Occipital lobe (tissue), 2 donors: ENCODE results near the gene AP5Z1. TPM values are rescaled to one million over a fixed set of nuclear protein-coding genes. Genes with fewer than 3 reads are reported as not detected.
"Not testable (repeated sequence)": the region's sequence is repeated elsewhere in the genome, so short reads cannot be mapped to it uniquely, and the experiment has no call there.

Experiments
- DNase-seq: peaks from one replicate; lab custom pipeline; 2025; lab: John Stamatoyannopoulos, UW
- total RNA-seq: library from RNA; depleted of rRNA; stranded (reverse); fragments of >200 nt; gene quantifications from one replicate; pipeline ENCODE4 v1.2.3, GENCODE V29; 2014

The AP5Z1 gene
- total RNA-seq, 1 donor from 2014 or later: 14.7 TPM

DNA sequence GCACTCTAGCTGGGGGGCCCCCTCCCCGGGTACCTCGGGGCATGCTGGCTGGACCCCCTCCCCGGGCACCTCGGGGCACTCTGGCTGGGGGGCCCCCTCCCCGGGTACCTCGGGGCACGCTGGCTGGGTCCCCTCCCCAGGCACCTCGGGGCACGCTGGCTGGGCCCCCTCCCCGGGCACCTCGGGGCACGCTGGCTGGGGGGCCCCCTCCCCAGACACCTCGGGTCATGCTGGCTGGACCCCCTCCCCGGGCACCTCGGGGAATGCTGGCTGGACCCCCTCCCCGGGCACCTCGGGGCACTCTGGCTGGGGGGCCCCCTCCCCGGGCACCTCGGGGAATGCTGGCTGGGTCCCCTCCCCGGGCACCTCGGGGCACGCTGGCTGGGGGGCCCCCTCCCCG, 27.2 kb downstream of the AP5Z1 start:
- not testable (repeated sequence) for DNase-seq

DNA sequence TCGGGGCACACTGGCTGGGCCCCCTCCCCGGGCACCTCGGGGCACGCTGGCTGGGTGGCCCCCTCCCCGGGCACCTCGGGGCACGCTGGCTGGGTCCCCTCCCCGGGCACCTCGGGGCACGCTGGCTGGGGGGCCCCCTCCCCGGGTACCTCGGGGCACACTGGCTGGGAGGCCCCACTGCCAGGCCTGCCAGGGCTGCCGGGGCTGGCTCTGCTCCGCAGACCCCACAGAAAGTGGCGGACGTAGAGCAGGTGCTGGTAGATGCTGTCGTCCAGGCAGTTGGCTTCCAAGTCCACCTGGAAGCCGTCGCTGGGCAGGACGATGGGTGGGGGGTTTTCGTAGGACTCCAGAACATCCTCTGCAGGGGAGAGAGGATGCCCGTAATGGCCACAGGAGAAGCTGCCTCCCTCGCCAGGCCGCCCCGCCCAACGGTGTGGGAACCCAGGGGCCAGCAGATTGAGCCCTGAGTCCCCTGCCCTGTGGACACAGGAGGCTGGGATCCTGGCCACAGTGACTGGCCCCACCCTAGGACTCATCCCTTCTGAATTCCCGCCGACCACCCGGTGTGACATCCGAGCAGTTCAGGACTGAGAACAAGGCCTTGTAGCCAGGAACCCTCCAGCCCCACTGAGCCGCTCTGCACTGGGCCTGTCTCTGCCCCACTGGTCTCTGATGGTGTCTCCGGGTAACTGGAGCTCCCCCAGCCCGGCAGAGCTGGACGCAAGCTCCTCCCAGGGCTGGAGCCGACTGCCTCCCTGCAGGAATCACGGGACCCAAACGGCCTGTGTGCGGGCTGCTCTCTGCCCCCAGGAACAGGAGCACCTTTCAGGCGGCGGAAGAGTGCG, 28.2 kb downstream of the AP5Z1 start:
- DNase-seq: no peak

DNA sequence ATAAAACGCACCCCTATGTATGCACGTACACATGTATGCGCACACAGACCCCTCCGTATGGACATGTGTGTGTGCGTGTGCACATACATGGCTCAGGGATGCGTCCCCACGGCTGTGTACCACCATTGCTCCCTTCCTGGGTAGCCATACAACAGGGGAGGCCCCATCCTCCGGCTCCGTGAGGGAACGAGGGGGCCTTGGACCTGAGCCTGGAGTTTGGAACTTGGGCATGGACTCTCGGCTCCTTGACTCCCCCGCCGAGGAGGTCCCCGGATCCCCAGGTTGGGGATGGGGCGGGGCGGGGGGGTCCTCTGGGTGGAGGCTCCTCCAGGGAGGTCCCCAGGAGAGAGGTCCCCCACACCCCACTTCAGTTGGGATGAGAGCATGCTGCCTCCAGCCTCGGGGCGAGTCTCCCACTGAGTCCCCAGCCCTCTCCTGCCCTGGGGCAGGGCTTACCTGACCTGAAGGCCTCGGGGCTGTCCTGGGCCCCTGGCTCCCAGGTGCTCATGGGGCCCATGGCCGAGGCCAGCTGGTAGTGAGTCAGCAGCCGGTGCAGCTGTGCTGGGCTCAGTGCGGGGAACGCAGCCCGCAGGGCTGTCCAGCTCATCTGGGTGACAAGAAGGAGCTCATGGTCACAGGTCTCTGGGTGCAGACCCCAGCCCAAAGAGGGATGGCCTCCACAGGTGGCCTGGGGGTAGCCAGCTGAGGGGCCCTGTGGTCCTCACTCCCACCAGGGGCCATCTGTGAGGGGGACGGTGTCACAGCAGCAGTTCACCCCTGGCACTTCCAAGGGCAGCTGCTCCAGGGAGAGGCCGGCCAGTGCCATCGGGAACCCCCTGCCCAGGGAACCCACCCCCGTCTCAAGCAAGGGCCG, 29.9 kb downstream of the AP5Z1 start:
- no peak for DNase-seq

DNA sequence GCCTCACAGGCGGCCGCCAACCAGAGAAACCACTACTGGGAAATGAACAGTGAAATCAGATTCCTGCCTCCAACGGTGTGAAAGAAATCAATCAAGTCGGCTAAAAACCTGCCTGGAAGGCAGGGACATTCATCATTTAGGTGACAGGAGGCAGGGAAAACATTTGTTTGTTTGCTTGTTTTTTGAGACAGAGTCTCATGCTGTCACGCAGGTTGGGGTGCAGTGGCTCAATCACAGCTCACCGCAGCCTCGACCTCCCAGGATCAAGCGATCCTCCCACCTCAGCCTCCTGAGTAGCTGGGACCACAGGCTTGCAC, 30.5 kb downstream of the AP5Z1 start:
- DNase-seq: no peak

DNA sequence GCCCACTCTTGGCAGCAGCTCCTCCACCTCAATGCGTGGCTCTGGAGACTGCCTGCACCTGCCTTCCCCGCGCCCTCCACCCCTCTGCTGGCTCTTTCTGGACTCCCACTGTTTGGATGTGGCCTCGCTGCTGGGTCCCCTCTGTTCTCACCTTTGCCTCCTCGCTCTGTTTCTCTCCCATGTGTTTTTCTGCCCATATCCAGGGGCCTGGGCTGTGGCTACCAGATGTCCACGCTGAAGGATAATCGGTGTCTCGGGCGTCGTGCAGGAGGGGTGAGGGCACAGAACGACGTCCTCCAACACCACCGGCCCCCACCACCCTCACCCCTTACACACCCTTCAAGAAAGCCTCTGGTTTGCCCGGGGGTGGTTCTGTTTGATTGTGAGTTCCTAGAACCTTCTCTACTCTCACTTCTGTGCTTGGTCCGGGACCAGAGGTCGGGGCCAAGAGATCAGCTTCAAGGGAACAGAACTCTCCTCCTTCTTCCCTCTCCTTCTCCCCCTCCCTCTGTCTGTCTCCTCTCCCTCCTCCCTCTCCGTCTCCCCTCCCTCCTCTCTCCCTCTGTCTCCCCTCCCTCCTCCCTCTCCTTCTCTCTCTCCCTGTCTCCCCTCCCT, 31.7 kb downstream of the AP5Z1 start:
- DNase-seq: no peak

DNA sequence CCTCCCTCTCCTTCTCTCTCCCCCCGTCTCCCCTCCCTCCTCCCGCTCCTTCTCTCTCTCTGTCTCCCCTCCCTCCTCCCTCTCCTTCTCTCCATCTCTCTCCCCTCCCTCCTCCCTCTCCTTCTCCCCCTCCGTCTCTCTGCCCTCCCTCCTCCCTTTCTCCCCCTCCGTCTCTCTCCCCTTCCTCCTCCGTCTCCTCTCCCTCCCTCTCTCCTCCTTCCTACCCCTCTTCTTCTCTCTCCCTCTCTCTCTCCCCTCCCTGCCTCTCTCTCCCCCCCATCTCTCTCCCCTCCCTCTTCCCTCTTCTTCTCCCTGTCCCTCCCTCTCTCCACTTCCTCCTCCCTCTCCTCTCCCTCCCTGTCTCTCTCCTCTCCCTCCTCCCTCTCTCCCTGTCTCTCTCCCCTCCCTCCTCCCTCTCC, 32.2 kb downstream of the AP5Z1 start:
- DNase-seq: no peak

DNA sequence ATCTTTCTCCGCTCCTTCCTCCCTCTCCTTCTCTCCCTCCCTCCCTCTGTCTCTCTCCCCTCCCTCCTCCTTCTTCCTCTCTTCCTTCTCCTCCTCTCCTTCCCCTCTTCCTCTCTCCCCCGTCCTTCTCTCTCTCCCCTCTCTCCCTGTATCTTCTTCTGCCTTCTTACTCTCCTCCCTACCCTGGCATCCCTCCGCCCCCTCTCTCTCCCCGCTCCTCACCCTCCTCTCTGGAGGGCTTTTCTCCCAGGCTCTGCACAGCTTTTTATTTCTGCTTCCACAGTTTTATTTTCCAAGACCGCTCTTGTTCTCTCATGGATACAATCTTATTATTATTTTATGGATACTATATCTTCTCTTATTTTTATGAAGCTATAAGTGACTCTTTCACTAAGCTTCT, 32.6 kb downstream of the AP5Z1 start:
- no peak for DNase-seq

DNA sequence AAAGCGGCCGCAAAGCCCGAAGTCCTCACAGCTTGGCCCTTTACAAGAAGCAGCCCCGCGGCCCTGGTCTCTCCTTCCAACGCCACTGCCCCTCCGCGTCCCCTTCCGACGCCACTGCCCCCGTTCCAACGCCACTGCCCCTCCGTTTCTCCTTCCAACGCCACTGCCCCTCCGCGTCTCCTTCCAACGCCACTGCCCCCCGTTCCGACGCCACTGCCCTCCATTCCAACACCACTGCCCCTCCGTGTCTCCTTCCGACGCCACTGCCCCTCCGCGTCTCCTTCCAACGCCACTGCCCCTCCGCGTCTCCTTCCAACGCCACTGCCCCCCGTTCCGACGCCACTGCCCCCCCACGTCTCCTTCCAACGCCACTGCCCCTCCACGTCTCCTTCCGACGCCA, 33.1 kb downstream of the AP5Z1 start:
- no peak for DNase-seq

DNA sequence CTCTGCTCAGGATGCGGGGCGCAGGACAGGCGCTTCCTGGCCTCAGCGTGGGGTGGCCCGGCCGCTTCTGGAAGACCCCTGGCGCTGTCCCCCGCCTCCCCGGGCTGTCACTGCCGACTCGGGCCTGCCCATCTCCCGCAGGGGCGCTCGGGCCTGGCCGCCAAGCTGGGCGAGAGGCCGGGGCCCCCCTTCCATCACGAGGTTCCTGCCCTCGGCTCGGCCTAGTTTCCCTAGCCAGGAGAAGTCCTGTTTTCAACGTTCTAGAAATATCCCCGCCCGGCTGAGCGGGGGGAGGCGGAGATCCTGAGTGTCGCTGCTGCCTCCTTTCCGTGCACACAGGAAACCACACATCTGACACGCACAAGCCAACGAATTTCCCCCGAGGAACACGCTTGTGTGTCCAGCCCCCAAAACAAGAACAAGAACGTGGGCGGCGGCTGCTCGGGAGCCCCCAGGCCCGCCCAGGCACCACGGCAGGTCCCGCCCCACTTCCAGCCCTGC, 33.7 kb downstream of the AP5Z1 start:
- no peak for DNase-seq

DNA sequence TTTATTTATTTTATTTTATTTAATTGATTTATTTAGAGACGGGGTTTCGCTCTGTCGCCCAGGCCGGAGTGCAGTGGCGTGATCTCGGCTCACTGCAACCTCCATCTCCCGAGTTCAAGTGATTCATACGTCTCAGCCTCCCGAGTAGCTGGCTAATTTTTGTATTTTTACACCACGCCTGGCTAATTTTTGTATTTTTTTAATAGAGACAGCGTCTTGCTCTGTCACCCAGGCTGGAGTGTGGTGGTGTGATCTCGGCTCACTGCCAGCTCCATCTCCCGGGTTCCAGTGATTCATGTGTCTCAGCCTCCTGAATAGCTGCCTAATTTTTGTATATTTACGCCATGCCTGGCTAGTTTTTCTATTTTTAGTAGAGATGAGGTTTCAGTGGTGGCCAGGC, 34.2 kb downstream of the AP5Z1 start:
- no peak for DNase-seq

DNA sequence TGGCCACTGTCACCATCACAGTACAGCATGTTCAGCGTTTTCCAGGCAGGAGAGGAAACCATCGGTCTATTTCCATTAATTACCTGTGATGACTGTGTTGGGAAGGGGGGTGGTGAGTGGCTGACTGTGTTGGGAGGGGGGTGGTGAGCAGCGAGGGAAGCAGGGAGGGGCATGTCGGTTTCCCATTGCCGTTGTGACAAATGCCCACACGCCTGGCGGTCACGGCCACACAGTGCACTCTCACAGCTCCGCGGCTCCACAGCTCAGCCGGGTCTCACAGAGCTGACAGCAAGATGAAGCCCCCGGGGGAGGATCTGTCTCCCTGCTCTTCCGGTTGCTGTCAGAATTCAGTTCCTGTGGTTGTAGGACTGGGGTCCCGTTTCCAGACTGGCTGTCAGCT, 39.0 kb downstream of the AP5Z1 start:
- no peak for DNase-seq

DNA sequence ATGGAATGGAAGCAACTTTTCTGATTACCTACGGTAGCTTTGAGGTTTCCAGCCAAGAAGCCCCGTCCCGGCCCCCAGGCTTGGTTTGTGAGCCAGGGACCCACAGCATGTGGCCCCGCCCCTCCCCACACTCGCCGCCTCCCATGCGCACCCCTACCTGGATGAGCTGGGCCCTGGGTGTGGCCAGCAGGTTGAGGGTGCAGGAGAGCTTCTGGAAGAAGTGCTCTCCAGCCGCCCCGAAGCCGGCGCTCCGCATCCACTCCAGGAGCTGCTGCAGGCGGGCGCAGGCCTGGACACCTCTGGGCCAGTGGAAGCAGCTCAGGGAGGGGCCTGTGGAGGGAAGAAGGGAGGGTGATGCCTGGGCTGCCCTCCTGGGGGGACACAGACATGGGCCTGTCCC, 39.7 kb downstream of the AP5Z1 start:
- DNase-seq: no peak

DNA sequence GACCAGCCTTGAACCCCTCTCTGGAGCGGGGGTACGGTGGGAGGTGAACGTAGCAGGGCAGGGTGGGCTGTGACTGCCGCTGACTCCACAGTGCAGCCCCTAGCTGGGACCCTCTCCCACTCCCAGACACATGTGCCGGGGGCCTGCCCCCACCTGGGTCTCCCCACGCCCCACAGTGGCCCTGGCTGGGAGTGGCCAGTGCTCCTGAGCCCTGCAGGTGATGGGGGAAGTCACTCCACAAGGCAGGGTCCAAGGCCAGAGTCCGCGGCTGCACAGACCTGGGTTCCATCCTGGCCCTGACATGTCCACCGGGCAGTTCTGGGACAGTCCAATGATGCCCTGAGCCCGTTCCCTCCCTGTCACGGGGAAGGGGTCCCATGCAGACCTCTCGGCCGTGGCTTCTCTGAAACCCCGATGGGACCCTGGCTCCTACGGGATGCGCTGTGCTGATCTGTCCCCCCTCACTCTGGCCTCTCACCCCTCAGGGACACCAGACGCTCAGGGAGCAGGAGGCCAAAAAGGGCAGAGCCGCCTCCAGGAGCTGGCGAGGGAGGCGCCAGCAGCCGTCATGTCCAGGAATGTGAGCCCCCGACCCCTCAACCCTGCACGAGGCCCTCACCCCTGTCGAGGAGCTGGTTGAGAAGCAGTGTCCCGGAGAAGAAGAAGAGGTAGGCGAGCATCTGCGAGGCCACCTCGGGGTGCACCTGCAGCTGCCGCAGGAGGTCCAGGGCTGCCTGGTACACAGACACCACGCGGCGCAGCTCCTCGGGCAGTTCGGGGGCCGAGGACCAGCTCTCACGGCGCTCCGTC, 40.4 kb downstream of the AP5Z1 start:
- DNase-seq: no peak

DNA sequence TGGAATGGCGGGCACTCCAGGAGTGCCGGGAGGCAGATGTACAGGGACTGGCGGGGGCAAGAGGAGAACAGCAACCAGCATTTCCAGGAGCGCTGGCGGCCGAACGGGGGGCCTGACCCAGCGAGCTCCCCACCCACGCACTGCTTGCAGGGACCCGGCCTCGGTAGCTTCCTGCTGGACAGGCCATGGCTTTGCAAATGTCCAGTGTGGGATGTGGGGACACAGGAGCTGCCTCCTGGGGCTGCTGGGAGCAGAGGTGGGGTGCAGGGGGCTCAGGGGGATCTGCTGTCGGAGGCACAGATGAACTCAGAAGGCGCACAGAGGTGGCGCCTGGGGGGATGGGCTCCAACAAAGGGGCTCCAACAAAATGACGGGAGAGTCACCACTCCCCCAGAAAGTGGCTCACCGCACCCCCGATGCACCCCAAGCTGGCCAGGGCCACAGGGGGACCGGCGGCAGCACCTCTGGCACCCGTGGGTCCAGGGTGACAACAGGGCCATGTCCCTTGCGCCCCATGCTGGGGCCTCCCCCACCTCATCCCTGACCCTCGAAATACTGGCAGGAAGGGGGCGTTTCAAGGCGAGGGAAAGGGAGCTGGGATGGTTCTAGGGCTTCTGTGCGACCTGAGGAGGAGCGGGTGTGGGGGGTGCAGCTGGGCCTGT, 41.1 kb downstream of the AP5Z1 start:
- no peak for DNase-seq

DNA sequence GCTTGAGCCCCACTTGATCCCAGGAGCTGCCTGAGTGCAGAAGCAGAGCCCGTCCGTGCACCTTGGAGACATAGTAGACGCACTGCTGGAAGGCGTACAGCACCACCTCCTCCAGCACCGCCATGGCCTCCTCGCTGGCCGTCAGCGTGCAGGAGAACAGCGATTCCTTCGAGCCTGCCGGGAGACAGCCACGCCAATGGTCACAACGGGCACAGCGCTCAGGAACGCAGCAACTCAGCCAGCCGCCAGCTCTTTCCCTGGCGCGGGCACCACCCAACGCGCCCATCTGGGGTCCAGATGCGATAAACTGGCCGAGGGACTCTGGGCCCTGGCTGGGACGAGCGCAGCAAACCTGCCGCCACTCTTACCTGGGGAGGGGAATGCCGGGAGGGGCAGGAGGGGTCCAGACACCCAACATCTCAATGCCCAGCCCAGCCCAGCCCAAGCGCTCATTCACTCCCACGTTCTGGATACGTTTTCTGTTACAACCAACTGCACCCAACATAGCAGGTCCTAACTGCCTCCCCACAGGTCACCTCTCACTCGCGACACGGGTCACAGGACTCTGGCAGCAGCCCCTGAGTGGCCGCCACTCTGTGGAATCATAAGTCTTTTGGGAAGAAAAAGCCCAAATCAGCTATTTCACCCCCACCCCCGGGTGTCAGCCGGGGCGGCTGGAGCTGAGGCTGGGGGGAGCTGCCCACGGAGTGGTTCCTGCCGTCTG, 41.9 kb downstream of the AP5Z1 start:
- DNase-seq: no peak

DNA sequence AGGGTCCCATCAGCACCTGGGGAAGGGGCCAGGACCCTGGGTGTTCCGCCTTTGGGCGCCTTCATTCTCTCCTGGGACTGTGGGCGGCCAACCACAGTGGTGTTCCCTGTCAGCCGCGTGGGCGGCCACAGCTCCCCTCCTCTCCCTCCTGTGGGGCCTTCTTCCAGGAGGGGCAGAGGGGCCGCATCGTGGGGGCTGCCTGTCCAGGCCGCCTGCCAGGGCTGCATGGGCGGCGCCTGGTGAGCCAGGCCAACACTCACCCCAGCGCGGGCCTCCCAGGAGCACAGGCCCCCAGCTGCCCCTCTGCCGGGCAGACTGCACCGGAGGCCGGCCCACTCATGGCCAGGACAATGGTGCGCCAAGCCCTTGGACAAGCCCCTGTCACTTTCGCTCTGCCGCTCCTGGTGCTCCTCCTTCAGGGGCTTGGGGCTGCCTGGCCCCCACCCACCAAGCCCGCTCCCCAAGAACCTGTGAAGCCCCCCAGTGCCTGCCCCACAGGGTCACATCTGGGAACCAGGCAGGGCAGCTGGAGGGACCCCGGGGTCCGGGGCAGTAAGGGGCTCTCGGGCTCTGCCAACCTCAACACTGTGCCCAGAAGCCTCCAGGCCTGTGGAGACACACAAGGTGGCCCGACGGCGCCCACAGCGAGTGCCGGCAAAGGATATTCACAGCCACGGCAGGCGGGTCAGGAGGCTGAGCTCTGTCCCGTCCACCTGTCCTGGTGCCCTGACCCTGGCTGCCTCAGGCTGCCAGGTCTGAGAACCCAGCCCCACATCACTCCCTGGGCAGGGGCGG, 42.8 kb downstream of the AP5Z1 start:
- no peak for DNase-seq

DNA sequence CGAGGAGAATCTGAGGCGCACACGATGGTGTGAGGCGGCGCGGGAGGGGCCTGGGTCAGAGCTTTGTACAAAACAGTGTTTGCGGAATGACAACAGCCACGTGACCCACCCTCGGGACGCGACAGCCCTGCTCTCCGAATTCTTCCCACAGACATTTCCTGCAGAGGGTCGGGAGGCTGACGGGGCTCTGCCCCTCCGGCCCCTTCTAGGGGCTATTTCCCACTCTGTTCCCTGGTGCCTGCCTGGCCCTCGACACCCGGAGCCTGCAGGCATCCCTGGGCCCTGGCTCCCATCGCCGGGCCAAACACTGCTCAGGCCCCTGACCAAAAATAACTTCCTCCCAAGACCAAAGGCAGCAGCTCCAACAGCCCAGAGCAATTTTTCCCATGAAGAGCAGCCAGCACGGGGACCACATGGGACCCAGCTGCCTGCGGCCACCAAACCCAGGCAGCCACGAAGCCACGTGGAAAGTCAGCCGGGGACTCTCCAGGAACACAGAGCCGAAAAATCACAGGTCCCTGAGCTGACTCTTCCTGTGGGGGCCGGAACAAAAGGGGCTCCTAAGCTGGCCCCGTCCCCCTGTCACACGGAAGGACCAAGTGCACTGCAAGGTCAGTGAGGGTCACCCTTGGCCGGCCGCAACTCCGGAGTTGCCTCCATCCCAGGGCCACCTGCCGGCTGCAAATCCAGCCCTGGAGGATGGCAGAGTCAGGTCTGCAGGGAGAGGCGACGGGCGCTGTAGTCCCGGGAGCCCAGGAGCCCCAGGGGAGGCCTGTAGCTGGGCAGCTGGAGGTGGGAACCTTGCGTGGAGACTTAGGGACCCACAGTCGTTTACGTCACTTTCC, 44.4 kb downstream of the AP5Z1 start:
- DNase-seq: no peak

DNA sequence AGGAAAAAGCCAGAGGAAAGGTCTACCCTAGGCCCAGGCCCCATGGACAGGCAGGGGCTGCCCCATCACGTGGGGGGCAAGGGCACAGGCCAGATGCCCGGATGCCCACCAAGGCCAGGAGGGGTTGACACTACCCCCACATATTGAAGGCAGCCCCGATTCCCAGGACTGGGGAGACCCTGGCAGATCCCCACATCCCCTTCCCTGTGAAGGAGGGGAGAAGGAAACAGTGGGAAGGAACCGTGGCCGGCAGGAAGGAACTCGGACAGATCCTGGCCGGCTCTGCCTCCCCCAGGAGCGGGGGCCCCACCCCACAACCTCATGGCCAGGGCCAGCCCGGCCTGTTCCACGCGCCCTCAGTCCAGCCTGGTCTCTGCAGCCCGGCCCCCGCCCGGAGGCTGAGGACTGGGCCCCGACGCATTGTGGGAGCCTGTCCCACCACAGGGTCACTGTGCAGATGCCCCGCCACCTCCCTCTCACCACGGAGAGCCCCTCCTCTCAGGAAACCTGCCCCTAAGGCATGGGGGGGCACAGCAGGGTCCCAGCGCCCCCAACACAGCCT, 45.1 kb downstream of the AP5Z1 start:
- DNase-seq: no peak
